ENCODE data around the gene CELF1.

The CELF1 gene

GRCh38 chr11:47478651-47479329 is 74.1 kb downstream of the CELF1 start:
- no peak for DNase-seq

- no peak for DNase-seq
Observed at GRCh38 chr11:47477753-47478152, 75.2 kb downstream of the CELF1 start.

- no peak for DNase-seq
Observed at GRCh38 chr11:47477323-47477722, 75.6 kb downstream of the CELF1 start.

- DNase-seq, result no peak
Observed at GRCh38 chr11:47470671-47471070, 82.3 kb downstream of the CELF1 start.

GRCh38 chr11:47469361-47470179 is 83.4 kb downstream of the CELF1 start:
- DNase-seq, result no peak

GRCh38 chr11:47468598-47469214 is 84.2 kb downstream of the CELF1 start:
- no peak for DNase-seq

GRCh38 chr11:47467357-47467756 is 85.6 kb downstream of the CELF1 start:
- no peak for DNase-seq

- no peak for DNase-seq
Observed at GRCh38 chr11:47466701-47467250, 86.2 kb downstream of the CELF1 start.

GRCh38 chr11:47466201-47466600 is 86.7 kb downstream of the CELF1 start:
- no peak for DNase-seq

GRCh38 chr11:47464483-47464882 is 88.4 kb downstream of the CELF1 start:
- DNase-seq, result no peak

- no peak for DNase-seq
Observed at GRCh38 chr11:47461876-47462275, 91.1 kb downstream of the CELF1 start.

GRCh38 chr11:47460571-47461235 is 92.2 kb downstream of the CELF1 start:
- DNase-seq, result no peak

GRCh38 chr11:47454258-47454671 is 98.7 kb downstream of the CELF1 start:
- DNase-seq, result peak; percentile 53

- DNase-seq, result no peak
Observed at GRCh38 chr11:47453365-47453764, 99.6 kb downstream of the CELF1 start.

GRCh38 chr11:47451990-47452389 is 100.9 kb downstream of the CELF1 start:
- DNase-seq, result no peak

GRCh38 chr11:47451436-47451835 is 101.5 kb downstream of the CELF1 start:
- no peak for DNase-seq

- no peak for DNase-seq
Observed at GRCh38 chr11:47449541-47449940, 103.4 kb downstream of the CELF1 start.

- DNase-seq, result no peak
Observed at GRCh38 chr11:47448566-47449427, 104.1 kb downstream of the CELF1 start, which contains the start of gene RAPSN. Gene RAPSN (minus strand): TSS chr11:47449136. CDS start chr11:47448964, 172 bp downstream.

GRCh38 chr11:47447906-47448305 is 105.0 kb downstream of the CELF1 start:
- no peak for DNase-seq

GRCh38 chr11:47446833-47447232 is 106.1 kb downstream of the CELF1 start:
- no peak for DNase-seq

- DNase-seq, result no peak
Observed at GRCh38 chr11:47445840-47446239, 107.1 kb downstream of the CELF1 start.

GRCh38 chr11:47443817-47444216 is 109.1 kb downstream of the CELF1 start:
- DNase-seq, result no peak

Measured in KG1 (cell line).